ENCODE data around the gene BHLHE40.

BHLHE40 gene

GRCh38 chr3:5014391-5014790 lies 35.2 kb downstream of the BHLHE40 start:
- DNase-seq, result peak in 1 of 2 donors; percentile 51
- intact Hi-C loops (cut with DNase I; ENCODE audit: low total_unique reads), result no loop called here
- TF ChIP-seq CTCF (IDR thresholded peaks at IDR 0.05), result no peak
- Histone ChIP-seq H3K27me3 (no peaks in the 10 kb centered on the region), H3K4me1 (peaks cover 0 to 17% (median 14%) of the 10 kb centered on the region in 4 donors), H3K9me3 (no peaks in the 10 kb centered on the region), H3K36me3 (no peaks in the 10 kb centered on the region), H3K27ac (no peak overlapping the region), H3K4me3 (no peak overlapping the region)

GRCh38 chr3:5015056-5015455 lies 35.8 kb downstream of the BHLHE40 start:
- Histone ChIP-seq H3K36me3 (no peaks in the 10 kb centered on the region), H3K4me1 (peaks cover 0 to 17% (median 14%) of the 10 kb centered on the region in 4 donors), H3K4me3 (no peak overlapping the region), H3K27ac (no peak overlapping the region), H3K9me3 (no peaks in the 10 kb centered on the region), H3K27me3 (no peaks in the 10 kb centered on the region)
- intact Hi-C loops (cut with DNase I; ENCODE audit: low total_unique reads), result no loop called here
- DNase-seq, result no peak
- no peak for TF ChIP-seq CTCF (IDR thresholded peaks at IDR 0.05)

- peaks cover 0 to 17% (median 14%) of the 10 kb centered on the region in 4 donors for H3K4me1 ChIP-seq
- H3K4me3 ChIP-seq, result no peak overlapping the region
- H3K9me3 ChIP-seq, result no peaks in the 10 kb centered on the region
- peak in 1 of 2 donors; percentile 60 for DNase-seq
- intact Hi-C loops (cut with DNase I; ENCODE audit: low total_unique reads), result no loop called here
- no peaks in the 10 kb centered on the region for H3K36me3 ChIP-seq
- H3K27me3 ChIP-seq, result no peaks in the 10 kb centered on the region
- TF ChIP-seq CTCF (IDR thresholded peaks at IDR 0.05), result no peak
- peak overlapping the region in 1 of 2 donors; percentile 80 for H3K27ac ChIP-seq
Observed at GRCh38 chr3:5016211-5017161, 37.2 kb downstream of the BHLHE40 start.

GRCh38 chr3:5017925-5018531 lies 38.8 kb downstream of the BHLHE40 start:
- Histone ChIP-seq H3K27ac (peak overlapping the region; percentile 55 to 80), H3K9me3 (no peaks in the 10 kb centered on the region), H3K36me3 (no peaks in the 10 kb centered on the region), H3K4me1 (peaks cover 0 to 18% (median 14%) of the 10 kb centered on the region in 4 donors), H3K27me3 (no peaks in the 10 kb centered on the region), H3K4me3 (no peak overlapping the region)
- DNase-seq, result peak; percentile 88 to 89
- TF ChIP-seq CTCF (IDR thresholded peaks at IDR 0.05), result peak in 1 of 2 experiments; percentile 21
- intact Hi-C loops (cut with DNase I; ENCODE audit: low total_unique reads), result no loop called here

- H3K9me3 ChIP-seq, result no peaks in the 10 kb centered on the region
- H3K27me3 ChIP-seq, result no peaks in the 10 kb centered on the region
- H3K4me3 ChIP-seq, result no peak overlapping the region
- intact Hi-C loops (cut with DNase I; ENCODE audit: low total_unique reads), result no loop called here
- peak overlapping the region; percentile 55 to 80 for H3K27ac ChIP-seq
- peaks cover 0 to 27% (median 19%) of the 10 kb centered on the region in 4 donors for H3K4me1 ChIP-seq
- DNase-seq, result peak in 1 of 2 donors; percentile 65
- no peaks in the 10 kb centered on the region for H3K36me3 ChIP-seq
- TF ChIP-seq CTCF (IDR thresholded peaks at IDR 0.05), result no peak
Observed at GRCh38 chr3:5019411-5020241, 40.4 kb downstream of the BHLHE40 start.

All from tibial artery (tissue), 4 donors.